HepG2 (cell line): Measurements from ENCODE around the gene RIN3. TPM values are rescaled to one million over a fixed set of nuclear protein-coding genes. Genes with fewer than 3 reads are reported as not detected.

Experiments
- CBFB ChIP-seq: sonication (generic); formaldehyde crosslinking; IDR thresholded peaks from 2 replicates; pipeline ENCODE4 v1.4.0; 2020; ENCODE audit warnings: missing genetic modification reagents
- CREB1 ChIP-seq, 2 experiments: fragments of 450-650 bp in 1 of 2; IDR thresholded peaks; 2 replicates each; pipeline ENCODE4 v1.6.1; 2016 to 2017; ENCODE audit warnings: control low read depth in 1 of 2, mild to moderate bottlenecking in 1 of 2, missing compliant biosample characterization in 1 of 2, missing genetic modification characterization in 1 of 2
- ETV5 ChIP-seq: IDR thresholded peaks from 2 replicates; pipeline ENCODE4 v1.6.1; 2018; ENCODE audit warnings: missing biosample characterization, missing genetic modification reagents, inconsistent platforms, borderline replicate concordance
- FOSL1 ChIP-seq: sonication (generic); formaldehyde crosslinking; IDR thresholded peaks from 2 replicates; pipeline ENCODE4 v1.9.0; 2021; ENCODE audit warnings: missing genetic modification reagents, borderline replicate concordance
- IRF2 ChIP-seq: IDR thresholded peaks from 2 replicates; pipeline ENCODE4 v1.6.1; 2018; ENCODE audit warnings: missing genetic modification reagents, missing compliant biosample characterization
- PAWR ChIP-seq: sonication (generic); formaldehyde crosslinking; IDR thresholded peaks from 2 replicates; pipeline ENCODE4 v1.4.0; 2020; ENCODE audit warnings: missing genetic modification reagents, mild to moderate bottlenecking, borderline replicate concordance
- PPARG ChIP-seq: conservative IDR thresholded peaks from 2 replicates; pipeline ENCODE4 v1.6.1; 2016; ENCODE audit warnings: missing biosample characterization, missing genetic modification reagents
- RARA ChIP-seq: IDR thresholded peaks from 2 replicates; pipeline ENCODE4 v1.6.1; 2016; ENCODE audit warnings: missing genetic modification reagents, missing compliant biosample characterization
- RCOR2 ChIP-seq: IDR thresholded peaks from 2 replicates; pipeline ENCODE4 v1.6.1; 2016; ENCODE audit warnings: missing biosample characterization, missing genetic modification reagents
- SALL1 ChIP-seq: sonication (generic); formaldehyde crosslinking; IDR thresholded peaks from 2 replicates; pipeline ENCODE4 v1.8.0; 2022; ENCODE audit warnings: mild to moderate bottlenecking, missing genetic modification reagents
- SOX13 ChIP-seq, 3 experiments: fragments of 450-650 bp in 1 of 3; sonication (generic) in 1 of 3; formaldehyde crosslinking in 1 of 3; IDR thresholded peaks in 2 of 3; conservative IDR thresholded peaks in 1 of 3; 2 replicates each; pipeline versions ENCODE4 v1.5.0 to v1.6.1; 2016 to 2020; ENCODE audit warnings: antibody characterized with exemption in 1 of 3, mild to moderate bottlenecking in 1 of 3, missing compliant biosample characterization in 1 of 3, missing genetic modification reagents in 1 of 3, moderate library complexity in 1 of 3
- TSC22D2 ChIP-seq: sonication (generic); formaldehyde crosslinking; IDR thresholded peaks from 2 replicates; pipeline ENCODE4 v1.5.1; 2020; ENCODE audit warnings: missing genetic modification reagents, mild to moderate bottlenecking, borderline replicate concordance
- ZBED4 ChIP-seq: sonication (generic); formaldehyde crosslinking; IDR thresholded peaks from 2 replicates; pipeline ENCODE4 v1.4.0; 2020; ENCODE audit warnings: missing genetic modification reagents, borderline replicate concordance
- ZNF124 ChIP-seq: sonication (generic); formaldehyde crosslinking; IDR thresholded peaks from 2 replicates; pipeline ENCODE4 v1.4.0; 2020; ENCODE audit warnings: missing genetic modification reagents
- ZNF251 ChIP-seq: sonication (generic); formaldehyde crosslinking; IDR thresholded peaks from 2 replicates; pipeline ENCODE4 v1.9.0; 2021; ENCODE audit warnings: mild to moderate bottlenecking, missing genetic modification reagents
- ZNF605 ChIP-seq: sonication (generic); formaldehyde crosslinking; IDR thresholded peaks from 2 replicates; pipeline ENCODE4 v1.8.0; 2022; ENCODE audit warnings: mild to moderate bottlenecking, missing genetic modification reagents
- ZNF788 ChIP-seq: sonication (generic); formaldehyde crosslinking; IDR thresholded peaks from 2 replicates; pipeline ENCODE4 v1.5.0; 2020; ENCODE audit warnings: mild to moderate bottlenecking, missing genetic modification reagents, borderline replicate concordance
- polyA plus RNA-seq, 8 experiments: library from polyadenylated mRNA; depleted of rRNA in 3 of 8; stranded (reverse) in 7 of 8; unstranded in 1 of 8; fragments of >200 nt; fragmentation: Illumina TruSeq in 4 of 8; extraction: Trizol in 4 of 8; gene quantifications; 2 replicates each; pipeline versions ENCODE4 v1.2.1 to v1.2.3, GENCODE V29; 2011 to 2016; ENCODE audit warnings: low read depth in 4 of 8, missing spikeins in 1 of 8, mixed read lengths in 1 of 8; ENCODE audit not compliant: insufficient read depth in 1 of 8
- total RNA-seq, 5 experiments: library from RNA; depleted of rRNA; stranded (reverse); fragments of >200 nt; fragmentation: Illumina TruSeq; extraction: Trizol; gene quantifications; 2 replicates each; pipeline ENCODE4 v1.2.3, GENCODE V29; 2016; ENCODE audit warnings: low read depth in 1 of 5
- TF ChIP-seq, protein P1 (sequence below): sonication (generic); formaldehyde crosslinking; IDR thresholded peaks from 2 replicates; pipeline ENCODE4 v1.4.0; 2020; ENCODE audit warnings: missing genetic modification reagents, borderline replicate concordance
- TF ChIP-seq, protein P2 (sequence below): sonication (generic); formaldehyde crosslinking; IDR thresholded peaks from 2 replicates; pipeline ENCODE4 v1.4.0; 2020; ENCODE audit warnings: missing genetic modification reagents
- TF ChIP-seq, protein P3 (sequence below): sonication (generic); formaldehyde crosslinking; IDR thresholded peaks from 2 replicates; pipeline ENCODE4 v1.4.0; 2020; ENCODE audit warnings: missing genetic modification reagents, mild to moderate bottlenecking, borderline replicate concordance

Gene RIN3
- total and polyA plus RNA-seq, 2 of the 13 experiments (the other 11 are each of a cell fraction or from before 2014, with no cell fraction given): 2.3 to 3.6 TPM

DNA sequence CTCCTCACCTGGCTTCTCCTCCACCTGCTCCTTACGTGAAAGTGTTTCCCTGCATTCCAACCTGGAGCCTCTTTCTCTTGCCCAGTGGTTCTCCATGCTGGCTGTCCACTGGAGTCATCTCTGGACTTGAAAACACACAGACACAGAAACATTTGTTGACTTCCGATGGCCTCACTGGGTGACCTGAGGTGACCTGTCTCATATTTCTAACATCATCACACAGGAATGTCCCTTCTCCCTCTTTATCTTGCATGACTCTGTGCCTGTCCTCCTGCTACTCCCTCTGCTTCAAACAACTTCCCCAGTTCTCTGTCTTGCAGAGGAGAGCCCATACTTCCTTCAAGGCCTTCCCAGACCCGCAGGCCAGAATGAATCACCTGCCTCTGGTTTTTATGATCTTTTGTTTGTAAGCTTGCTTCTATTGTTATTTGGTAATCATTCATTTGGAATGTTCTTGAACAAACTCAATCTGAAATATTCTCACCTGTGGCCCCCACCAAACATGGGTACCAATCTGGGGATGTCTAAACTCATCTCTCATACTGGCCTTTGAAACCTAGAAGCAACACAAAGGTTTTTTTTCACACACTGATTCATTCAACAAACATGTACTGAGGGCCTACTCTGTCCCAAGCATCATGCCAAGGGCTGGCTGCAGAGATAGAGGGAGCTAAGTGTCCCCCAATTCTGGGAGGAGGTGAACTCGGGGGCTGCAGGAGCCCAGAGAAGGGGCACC lies 9.7 kb upstream of the RIN3 start (continued):
- TF ChIP-seq CBFB: 0 out of 2 replicates have a peak, but pooled peaks have one; percentile 47
- 0 out of 2 replicates have a peak, but pooled peaks have one; percentile 65 for TF ChIP-seq RCOR2 (CRISPR knock-in tag)
- TF ChIP-seq SOX13 (IDR thresholded peaks at IDR 0.05): no peak
- TF ChIP-seq SOX13 (CRISPR knock-in tag; conservative IDR thresholded peaks at IDR 0.05 in 1 of 2, IDR thresholded peaks at IDR 0.05 in 1 of 2): peak in 1 of 2 experiments; percentile 73; a peak in 1 of 4 replicates
- TF ChIP-seq, protein P1, sequence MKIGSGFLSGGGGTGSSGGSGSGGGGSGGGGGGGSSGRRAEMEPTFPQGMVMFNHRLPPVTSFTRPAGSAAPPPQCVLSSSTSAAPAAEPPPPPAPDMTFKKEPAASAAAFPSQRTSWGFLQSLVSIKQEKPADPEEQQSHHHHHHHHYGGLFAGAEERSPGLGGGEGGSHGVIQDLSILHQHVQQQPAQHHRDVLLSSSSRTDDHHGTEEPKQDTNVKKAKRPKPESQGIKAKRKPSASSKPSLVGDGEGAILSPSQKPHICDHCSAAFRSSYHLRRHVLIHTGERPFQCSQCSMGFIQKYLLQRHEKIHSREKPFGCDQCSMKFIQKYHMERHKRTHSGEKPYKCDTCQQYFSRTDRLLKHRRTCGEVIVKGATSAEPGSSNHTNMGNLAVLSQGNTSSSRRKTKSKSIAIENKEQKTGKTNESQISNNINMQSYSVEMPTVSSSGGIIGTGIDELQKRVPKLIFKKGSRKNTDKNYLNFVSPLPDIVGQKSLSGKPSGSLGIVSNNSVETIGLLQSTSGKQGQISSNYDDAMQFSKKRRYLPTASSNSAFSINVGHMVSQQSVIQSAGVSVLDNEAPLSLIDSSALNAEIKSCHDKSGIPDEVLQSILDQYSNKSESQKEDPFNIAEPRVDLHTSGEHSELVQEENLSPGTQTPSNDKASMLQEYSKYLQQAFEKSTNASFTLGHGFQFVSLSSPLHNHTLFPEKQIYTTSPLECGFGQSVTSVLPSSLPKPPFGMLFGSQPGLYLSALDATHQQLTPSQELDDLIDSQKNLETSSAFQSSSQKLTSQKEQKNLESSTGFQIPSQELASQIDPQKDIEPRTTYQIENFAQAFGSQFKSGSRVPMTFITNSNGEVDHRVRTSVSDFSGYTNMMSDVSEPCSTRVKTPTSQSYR (CRISPR knock-in tag): peak; percentile 30; the same call in 1 of the 2 replicates
- TF ChIP-seq, protein P2, sequence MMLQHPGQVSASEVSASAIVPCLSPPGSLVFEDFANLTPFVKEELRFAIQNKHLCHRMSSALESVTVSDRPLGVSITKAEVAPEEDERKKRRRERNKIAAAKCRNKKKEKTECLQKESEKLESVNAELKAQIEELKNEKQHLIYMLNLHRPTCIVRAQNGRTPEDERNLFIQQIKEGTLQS (CRISPR knock-in tag): peak; percentile 91
- peak; percentile 26; the same call in 1 of the 2 replicates for TF ChIP-seq CREB1 (IDR thresholded peaks at IDR 0.05)
- TF ChIP-seq CREB1 (CRISPR knock-in tag; IDR thresholded peaks at IDR 0.05): 0 out of 2 replicates have a peak, but pooled peaks have one; percentile 47
- peak; percentile 68; the same call in 1 of the 2 replicates for TF ChIP-seq IRF2 (CRISPR knock-in tag)
- TF ChIP-seq, protein P3, sequence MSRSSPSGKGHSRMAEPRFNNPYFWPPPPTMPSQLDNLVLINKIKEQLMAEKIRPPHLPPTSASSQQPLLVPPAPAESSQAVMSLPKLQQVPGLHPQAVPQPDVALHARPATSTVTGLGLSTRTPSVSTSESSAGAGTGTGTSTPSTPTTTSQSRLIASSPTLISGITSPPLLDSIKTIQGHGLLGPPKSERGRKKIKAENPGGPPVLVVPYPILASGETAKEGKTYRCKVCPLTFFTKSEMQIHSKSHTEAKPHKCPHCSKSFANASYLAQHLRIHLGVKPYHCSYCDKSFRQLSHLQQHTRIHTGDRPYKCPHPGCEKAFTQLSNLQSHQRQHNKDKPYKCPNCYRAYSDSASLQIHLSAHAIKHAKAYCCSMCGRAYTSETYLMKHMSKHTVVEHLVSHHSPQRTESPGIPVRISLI (CRISPR knock-in tag): 0 out of 2 replicates have a peak, but pooled peaks have one; percentile 29
- peak; percentile 17; the same call in 1 of the 2 replicates for TF ChIP-seq ZNF788 (CRISPR knock-in tag)
- peak; percentile 66; the same call in 1 of the 2 replicates for TF ChIP-seq FOSL1
- no peak for TF ChIP-seq TSC22D2 (CRISPR knock-in tag)
- no peak for TF ChIP-seq ZNF251 (CRISPR knock-in tag)
- peak; percentile 71 for TF ChIP-seq PPARG (CRISPR knock-in tag)
- TF ChIP-seq ZBED4 (CRISPR knock-in tag): peak; percentile 48; the same call in 1 of the 2 replicates
- TF ChIP-seq SALL1 (CRISPR knock-in tag): peak; percentile 96
- TF ChIP-seq PAWR: no peak
- 0 out of 2 replicates have a peak, but pooled peaks have one; percentile 26 for TF ChIP-seq ZNF124
- TF ChIP-seq ZNF605: peak; percentile 18; the same call in 1 of the 2 replicates
- peak; percentile 93 for TF ChIP-seq ETV5 (CRISPR knock-in tag)
- peak; percentile 94 for TF ChIP-seq RARA (CRISPR knock-in tag)
